Activated naive CD8-positive, alpha-beta T cell treated with anti-CD3 and anti-CD28 coated beads, Interleukin-2, amount 50 U/mL, for 24 hours (primary cell): ENCODE results near the gene BLOC1S1.

Source experiments
- ATAC-seq: fragments of 150-1000 bp; cut with Tn5 transposase; one replicate; pipeline ENCODE4 v1.10.0; 2021
- DNase-seq: peaks from one replicate; pipeline ENCODE4 v3.0.0; 2021
- H3K27ac Mint-ChIP-seq: one replicate; pipeline ENCODE4 v1.8.0; 2021; ENCODE audit warnings: mild to moderate bottlenecking, mixed read lengths
- H3K27me3 Mint-ChIP-seq: one replicate; pipeline ENCODE4 v1.8.0; 2021; ENCODE audit warnings: mixed read lengths
- H3K36me3 Mint-ChIP-seq: one replicate; pipeline ENCODE4 v1.8.0; 2021; ENCODE audit warnings: low read depth, mixed read lengths
- H3K4me1 Mint-ChIP-seq: one replicate; pipeline ENCODE4 v1.8.0; 2021; ENCODE audit warnings: mixed read lengths
- H3K4me3 Mint-ChIP-seq: one replicate; pipeline ENCODE4 v1.8.0; 2021; ENCODE audit warnings: mild to moderate bottlenecking, moderate library complexity, mixed read lengths
- H3K9me3 Mint-ChIP-seq: one replicate; pipeline ENCODE4 v1.8.0; 2021; ENCODE audit warnings: mixed read lengths

The BLOC1S1 gene

DNA sequence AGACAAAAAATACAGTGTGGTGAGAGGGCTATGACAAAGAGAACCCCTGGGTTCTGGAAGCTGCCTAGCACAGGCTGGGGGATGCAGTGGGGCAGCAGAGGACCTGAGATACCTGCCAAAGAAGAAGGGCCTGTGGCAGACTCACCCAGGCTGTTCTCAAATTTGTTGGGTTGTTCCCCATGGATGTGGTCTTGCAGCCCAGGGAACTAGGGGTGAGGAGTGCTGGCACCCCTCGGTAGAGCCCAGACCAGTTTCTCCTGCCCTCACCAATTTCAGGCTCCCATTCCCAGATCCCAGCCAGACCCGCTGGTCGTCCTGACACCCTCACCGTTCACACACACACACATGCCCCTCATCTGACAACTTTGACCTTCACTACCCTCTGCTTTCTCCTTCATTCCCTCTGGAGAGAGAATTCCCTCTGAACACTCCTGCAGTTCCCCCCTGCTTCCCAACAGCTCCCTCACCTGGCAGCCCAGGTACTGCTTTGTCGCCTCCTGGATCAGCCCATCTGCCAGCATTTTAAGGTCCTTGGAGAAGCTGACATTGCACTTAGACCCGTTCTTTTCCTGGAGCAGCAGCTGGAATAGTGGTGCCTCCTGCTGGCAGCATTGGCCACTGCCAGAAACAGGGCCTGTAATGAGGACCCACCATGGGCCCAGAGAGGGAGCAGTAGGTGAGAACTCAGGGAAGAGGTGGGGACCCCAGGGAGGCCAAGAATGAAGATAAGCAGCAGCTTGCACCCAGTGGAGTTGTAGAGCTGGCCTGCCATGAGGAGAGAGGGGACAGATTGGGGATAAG is 21.1 kb downstream of the BLOC1S1 start:
- no peaks in the 10 kb centered on the region for H3K9me3 Mint-ChIP-seq
- peak overlapping the region; percentile 58 for H3K27ac Mint-ChIP-seq
- DNase-seq, result peak; percentile 74
- no peaks in the 10 kb centered on the region for H3K36me3 Mint-ChIP-seq
- H3K27me3 Mint-ChIP-seq, result no peaks in the 10 kb centered on the region
- peak; percentile 55 for ATAC-seq
- peaks cover 22% of the 10 kb centered on the region for H3K4me1 Mint-ChIP-seq
- peak overlapping the region; percentile 33 for H3K4me3 Mint-ChIP-seq

DNA sequence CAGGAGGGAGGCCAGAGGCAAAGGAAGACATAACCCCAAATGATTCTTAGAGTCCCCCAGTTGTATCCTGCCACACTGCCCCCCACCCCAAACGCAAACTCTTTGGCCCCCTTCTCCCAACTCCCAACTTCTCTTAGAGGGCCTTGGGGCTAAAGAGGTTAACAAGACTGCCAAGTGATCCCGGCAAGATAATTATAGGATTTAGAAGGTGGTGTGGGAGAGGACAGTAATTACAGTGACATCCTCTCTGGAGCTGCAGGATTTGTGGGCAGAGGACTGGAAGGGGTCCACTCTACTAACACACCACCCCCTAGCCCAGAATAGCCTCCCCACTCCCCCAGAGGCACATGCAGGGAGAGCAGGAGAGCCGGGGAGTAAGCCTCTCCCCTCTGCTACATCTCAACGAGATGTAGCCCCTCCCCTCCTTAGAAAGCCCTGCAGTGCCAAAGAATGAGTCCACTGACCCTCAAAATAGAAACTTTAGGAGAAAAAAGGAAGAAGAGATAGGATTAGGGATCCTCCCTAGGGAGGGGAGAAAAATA is 21.8 kb downstream of the BLOC1S1 start:
- Mint-ChIP-seq H3K27me3 (no peaks in the 10 kb centered on the region), H3K9me3 (no peaks in the 10 kb centered on the region), H3K4me1 (peaks cover 29% of the 10 kb centered on the region), H3K36me3 (no peaks in the 10 kb centered on the region), H3K27ac (peak overlapping the region; percentile 86), H3K4me3 (peak overlapping the region; percentile 78)
- DNase-seq (no peak), ATAC-seq (no peak)

DNA sequence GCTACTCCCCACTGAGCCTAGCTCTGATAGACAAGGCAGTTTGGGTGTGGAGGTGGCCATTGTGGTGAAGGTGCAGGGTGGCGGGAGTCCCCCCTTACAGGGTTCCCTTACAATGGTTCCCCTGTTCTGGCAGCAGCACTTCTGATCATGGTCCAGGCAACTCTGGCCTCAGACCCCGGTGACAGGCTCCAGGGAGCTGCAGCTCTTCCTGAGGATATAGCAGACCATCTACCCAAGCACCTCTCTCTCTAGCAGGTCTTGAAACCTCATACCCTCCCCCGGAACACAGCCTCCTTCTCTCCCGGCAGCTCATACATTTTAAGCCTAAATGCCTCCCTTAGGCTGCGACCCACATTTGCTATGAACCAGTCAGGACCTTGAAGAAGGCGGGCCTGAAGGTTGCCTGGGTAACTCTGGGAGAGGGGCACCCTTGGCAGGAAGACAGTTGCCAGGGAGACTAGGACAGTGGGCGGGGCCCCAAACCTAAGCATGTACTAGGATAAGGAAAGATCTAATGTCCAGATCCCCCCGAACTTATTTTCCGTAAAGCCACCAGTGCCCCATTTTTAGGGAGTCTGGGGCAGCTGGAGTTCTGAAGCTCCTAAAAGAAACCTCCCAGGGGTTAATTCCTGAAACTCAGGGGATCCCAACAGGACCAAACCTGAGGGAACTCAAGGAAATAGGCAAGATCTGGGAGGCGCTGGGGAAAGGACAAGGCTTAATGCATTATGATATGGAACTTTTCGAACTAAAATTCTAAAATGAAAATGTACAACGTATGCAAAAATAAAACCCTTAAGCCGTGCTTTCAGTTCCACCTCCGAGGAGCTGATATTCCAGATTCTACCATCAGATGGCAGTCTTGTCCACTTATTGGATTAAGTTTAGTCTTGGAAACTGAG is 22.5 kb downstream of the BLOC1S1 start:
- peak; percentile 82 for DNase-seq
- Mint-ChIP-seq H3K4me1 (peaks cover 31% of the 10 kb centered on the region), H3K27me3 (no peaks in the 10 kb centered on the region), H3K9me3 (no peaks in the 10 kb centered on the region), H3K27ac (peak overlapping the region; percentile 86), H3K4me3 (peak overlapping the region; percentile 78), H3K36me3 (no peaks in the 10 kb centered on the region)
- ATAC-seq, result peak; percentile 86

DNA sequence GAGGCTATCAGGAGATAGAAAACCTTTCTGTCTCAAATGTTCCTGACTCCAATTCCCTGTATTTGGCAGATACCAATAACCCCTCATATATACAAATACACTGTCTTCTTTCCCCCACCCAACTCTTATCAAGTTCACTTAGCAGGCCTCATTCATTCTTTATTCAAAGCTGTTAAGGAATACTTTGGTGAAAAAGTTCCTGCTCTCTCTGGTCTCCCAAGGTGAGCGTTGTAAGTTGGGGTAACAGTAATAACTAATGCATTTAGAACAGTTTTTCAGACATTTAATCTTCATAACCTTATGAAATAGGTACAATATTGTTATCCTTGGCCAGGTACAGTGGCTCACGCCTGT is 23.2 kb downstream of the BLOC1S1 start:
- no peaks in the 10 kb centered on the region for H3K9me3 Mint-ChIP-seq
- DNase-seq (no peak), ATAC-seq (no peak)
- H3K36me3 Mint-ChIP-seq, result no peaks in the 10 kb centered on the region
- H3K27ac Mint-ChIP-seq, result peak overlapping the region; percentile 86
- peaks cover 31% of the 10 kb centered on the region for H3K4me1 Mint-ChIP-seq
- H3K4me3 Mint-ChIP-seq, result peak overlapping the region; percentile 78
- no peaks in the 10 kb centered on the region for H3K27me3 Mint-ChIP-seq

DNA sequence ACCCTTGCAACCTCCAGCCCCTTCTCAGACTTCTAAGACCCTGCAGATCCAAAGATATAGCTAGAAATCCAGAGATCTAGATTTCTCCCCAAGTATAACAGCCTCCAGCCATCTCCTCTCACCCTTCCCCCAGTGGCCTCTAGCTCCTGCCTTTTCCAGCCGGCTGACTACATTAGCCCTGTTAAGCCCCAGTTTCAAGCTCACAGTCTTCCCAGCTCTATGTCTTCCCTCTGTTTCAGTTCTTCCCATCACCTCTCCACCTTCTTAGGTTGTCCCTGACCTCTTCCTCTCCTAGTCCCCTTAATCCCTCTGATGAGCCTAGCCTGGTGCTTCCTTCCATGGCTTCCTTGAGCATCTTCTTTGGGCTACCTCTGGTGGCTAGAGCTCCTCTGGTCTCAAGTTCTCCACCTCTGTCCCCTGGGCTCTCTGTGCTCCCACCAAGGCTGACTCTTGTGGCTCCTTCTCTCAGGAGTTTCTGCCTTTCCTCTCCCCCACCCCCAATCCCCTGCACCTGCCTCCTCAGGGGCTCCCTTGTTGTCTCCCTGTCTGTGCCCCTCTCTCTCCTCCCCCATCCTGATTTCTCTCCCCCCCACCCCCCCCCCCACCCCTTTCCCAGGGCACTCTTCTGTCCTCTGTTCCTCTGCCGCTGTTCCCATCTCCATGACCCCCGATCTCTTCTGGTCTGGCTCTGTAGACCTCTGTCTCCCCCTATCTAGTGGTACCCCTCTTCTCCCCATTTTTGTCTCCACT is 26.3 kb downstream of the BLOC1S1 start:
- no peak for ATAC-seq

DNA sequence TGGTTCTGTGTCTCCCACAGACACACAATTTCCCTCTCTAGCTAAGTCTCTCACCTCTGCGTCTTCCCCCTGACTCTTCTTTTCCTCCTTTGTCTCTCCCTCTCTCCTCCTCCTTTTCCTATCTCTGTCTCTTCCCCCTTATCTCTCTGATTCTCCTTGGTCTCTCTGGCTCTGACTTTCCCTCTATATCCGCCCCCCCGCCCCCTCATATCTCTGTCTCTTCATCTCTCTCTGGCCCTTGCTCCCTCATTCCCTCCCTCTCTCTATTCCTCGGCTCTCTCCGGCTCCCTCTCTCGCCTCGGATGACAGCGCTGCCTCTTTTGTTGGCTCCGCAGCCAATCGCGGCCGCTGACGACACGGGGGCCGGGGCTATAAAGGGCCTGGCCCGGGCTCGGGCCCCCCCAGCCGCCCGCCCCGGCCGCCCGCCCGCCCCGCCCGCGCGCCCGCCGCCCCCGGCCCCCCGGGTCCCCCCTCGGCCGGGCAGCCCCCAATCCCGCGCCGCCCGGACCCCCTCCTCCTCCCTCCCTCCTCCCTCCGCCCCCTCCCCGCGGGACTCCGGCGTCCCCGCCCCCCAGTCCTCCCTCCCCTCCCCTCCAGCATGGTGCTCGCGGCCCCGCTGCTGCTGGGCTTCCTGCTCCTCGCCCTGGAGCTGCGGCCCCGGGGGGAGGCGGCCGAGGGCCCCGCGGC is 27.0 kb downstream of the BLOC1S1 start, which contains the start of gene GDF11:
TSS of gene GDF11 (plus strand) at position 404 of the 687 bp plus-strand sequence. CDS start at position 599, 195 bp downstream.
- no peaks in the 10 kb centered on the region for H3K27me3 Mint-ChIP-seq
- H3K9me3 Mint-ChIP-seq, result no peaks in the 10 kb centered on the region
- peak within 1 kb of the TSS; percentile 35 for H3K27ac Mint-ChIP-seq
- no peaks in the 10 kb centered on the region for H3K36me3 Mint-ChIP-seq
- H3K4me1 Mint-ChIP-seq, result peaks cover 44% of the 10 kb centered on the region
- ATAC-seq (peak; percentile 71), DNase-seq (peak; percentile 76)
- peak within 1 kb of the TSS; percentile 86 for H3K4me3 Mint-ChIP-seq

More for the DNA sequence above, 26.3 kb downstream of the BLOC1S1 start:
- no peaks in the 10 kb centered on the region for H3K27me3 Mint-ChIP-seq
- H3K4me1 Mint-ChIP-seq, result peaks cover 52% of the 10 kb centered on the region
- DNase-seq, result no peak
- H3K4me3 Mint-ChIP-seq, result peak overlapping the region; percentile 72
- H3K27ac Mint-ChIP-seq, result peak overlapping the region; percentile 35
- no peaks in the 10 kb centered on the region for H3K36me3 Mint-ChIP-seq
- H3K9me3 Mint-ChIP-seq, result no peaks in the 10 kb centered on the region

DNA sequence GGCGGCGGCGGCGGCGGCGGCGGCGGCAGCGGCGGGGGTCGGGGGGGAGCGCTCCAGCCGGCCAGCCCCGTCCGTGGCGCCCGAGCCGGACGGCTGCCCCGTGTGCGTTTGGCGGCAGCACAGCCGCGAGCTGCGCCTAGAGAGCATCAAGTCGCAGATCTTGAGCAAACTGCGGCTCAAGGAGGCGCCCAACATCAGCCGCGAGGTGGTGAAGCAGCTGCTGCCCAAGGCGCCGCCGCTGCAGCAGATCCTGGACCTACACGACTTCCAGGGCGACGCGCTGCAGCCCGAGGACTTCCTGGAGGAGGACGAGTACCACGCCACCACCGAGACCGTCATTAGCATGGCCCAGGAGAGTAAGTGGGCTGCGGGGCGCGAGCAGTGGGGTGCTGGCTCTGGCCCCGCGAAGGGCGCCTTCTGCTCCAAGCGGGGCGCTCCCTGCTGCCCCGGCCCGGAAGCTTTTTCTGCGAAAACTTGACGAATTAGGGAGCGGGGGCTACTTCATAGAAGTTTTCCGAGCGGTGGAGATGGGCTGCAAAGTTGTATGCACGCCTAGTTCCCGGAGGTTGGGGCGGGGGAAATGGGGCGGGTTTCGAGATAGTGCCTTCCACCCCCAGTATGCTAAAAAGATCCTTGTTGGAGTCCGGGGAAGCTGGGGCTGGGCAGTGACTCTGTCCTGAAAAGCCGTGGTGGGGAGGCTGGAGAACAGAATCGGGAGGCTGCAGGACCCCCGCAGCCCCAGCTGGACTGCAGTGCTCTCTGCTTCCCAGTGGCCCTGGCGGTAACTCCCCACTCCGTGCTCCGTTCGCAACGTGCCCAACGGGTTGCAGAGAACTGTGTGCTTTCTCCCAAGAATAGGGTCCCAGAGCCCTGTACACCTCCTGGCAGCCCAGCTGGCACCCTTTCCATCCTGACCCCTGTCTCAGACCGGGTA is 27.8 kb downstream of the BLOC1S1 start:
- Mint-ChIP-seq H3K4me3 (peak overlapping the region; percentile 86), H3K4me1 (peaks cover 39% of the 10 kb centered on the region), H3K27me3 (no peaks in the 10 kb centered on the region), H3K27ac (peak overlapping the region; percentile 23), H3K36me3 (no peaks in the 10 kb centered on the region), H3K9me3 (no peaks in the 10 kb centered on the region)
- peak; percentile 60 for ATAC-seq
- peak; percentile 43 for DNase-seq

DNA sequence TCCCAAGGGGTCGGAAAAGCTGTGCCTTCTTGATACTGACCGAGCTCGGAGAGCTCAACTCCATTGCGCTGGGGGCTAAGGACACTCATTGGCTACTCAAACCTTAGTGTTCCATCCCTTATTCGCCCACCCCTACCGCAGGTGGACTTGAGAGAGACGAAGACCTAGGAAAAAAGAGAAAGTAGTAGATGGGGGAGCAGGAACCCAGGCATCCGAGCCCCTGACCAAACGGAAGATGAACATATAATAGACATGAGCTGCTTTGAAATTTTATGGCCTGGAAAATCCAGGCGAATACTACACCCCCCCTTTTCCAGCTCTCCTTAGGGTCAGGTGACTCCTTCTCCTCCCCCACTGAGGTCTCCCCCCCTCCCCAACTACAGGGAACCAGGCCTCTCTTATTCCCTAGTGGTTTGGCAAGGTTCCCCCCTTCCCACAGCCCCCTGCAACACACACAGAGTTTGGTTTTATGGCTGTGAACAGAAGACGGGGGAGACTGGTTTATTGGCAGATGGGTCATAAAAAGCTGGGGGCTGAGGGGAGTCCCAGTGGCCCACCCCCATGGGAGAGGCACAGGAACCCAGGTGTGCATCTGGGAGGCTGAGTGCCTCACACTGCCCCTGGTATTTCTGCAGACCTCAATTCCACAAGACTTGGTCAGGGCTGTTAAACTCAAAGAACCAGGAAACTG is 28.6 kb downstream of the BLOC1S1 start:
- H3K27ac Mint-ChIP-seq, result peak overlapping the region; percentile 23
- no peaks in the 10 kb centered on the region for H3K9me3 Mint-ChIP-seq
- H3K4me1 Mint-ChIP-seq, result peaks cover 39% of the 10 kb centered on the region
- H3K27me3 Mint-ChIP-seq, result no peaks in the 10 kb centered on the region
- no peak for ATAC-seq
- no peak for DNase-seq
- peaks cover 4% of the 10 kb centered on the region for H3K36me3 Mint-ChIP-seq
- H3K4me3 Mint-ChIP-seq, result peak overlapping the region; percentile 86

DNA sequence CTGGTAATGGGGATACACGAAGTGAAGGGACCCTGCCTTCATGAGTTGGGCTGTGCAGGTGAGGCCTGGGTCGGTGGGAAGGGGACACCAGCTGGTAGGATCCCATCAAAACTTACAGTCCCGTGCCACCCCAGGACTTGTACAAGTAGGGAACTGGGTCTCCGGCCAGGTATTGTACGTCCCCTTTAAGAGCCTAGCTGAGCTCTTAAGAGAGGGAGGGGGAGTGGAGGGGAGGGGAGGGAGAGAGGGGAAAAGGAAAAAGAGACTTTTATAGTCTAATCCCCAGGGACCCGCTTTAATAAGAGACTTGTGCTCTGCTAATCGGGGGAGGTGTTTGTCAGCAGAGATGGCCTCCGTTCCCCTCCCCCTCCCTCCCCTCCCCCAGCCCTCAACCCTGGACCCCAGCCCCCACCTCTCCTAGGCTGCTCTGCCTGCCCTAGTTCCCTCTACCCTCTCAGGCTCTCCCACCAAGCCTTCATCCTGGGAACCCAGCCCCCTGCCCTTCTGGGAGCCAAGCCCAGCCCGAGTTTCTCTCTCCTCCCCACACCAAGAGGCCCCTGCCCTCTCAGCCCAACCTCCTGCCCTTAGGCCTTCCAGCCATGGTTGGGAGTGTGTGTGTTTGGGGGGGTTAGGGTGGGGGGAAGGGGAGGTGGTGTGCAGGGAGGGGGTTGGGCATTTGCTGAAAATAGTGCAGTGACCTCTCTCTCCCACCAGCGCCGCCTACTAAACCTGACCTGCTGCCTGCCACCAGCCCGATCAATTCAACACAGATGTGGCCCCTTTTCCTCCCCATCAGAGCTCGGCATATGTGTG is 29.7 kb downstream of the BLOC1S1 start:
- H3K4me1 Mint-ChIP-seq, result peaks cover 41% of the 10 kb centered on the region
- no peak for ATAC-seq
- H3K27ac Mint-ChIP-seq, result peak overlapping the region; percentile 24
- peaks cover 7% of the 10 kb centered on the region for H3K36me3 Mint-ChIP-seq
- peak overlapping the region; percentile 86 for H3K4me3 Mint-ChIP-seq
- no peaks in the 10 kb centered on the region for H3K27me3 Mint-ChIP-seq
- no peaks in the 10 kb centered on the region for H3K9me3 Mint-ChIP-seq
- no peak for DNase-seq

DNA sequence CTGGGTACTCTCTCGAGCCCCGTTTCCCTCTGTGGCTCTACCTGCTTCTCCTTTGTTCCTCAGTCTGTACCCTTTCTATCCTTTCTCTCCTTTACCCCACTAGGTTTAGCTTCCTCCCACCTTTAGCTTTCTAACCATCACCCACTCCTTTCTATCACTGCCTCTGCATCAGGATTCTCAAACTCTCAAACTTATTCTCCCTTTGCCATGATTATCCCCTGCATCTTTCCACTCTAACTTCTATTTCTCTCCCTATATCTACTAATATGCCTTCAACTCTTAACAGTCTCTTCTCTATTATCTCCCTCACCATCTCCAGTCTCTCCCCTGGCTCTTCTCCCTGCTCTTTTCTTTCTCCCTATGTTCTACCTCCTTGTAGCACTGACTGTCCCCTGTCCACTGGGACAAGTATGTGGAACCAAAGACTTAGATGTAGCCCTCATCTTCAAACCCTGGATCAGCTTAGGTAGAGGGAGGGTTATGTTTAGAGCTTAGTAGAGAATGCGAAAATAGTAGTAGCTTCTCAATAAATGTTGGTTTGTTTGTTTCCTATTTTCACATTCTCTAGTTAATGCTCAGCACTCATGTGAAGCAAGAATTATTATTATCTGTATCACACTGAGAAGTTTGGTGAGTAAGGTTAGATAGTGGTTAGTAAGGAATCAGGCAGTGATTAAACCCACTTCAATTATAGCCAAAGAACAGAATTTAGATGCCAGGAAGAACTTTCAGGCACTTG is 30.5 kb downstream of the BLOC1S1 start:
- H3K27ac Mint-ChIP-seq, result peak overlapping the region; percentile 24
- H3K36me3 Mint-ChIP-seq, result peaks cover 10% of the 10 kb centered on the region
- no peak overlapping the region for H3K4me3 Mint-ChIP-seq
- DNase-seq, result no peak
- no peaks in the 10 kb centered on the region for H3K27me3 Mint-ChIP-seq
- H3K4me1 Mint-ChIP-seq, result peaks cover 41% of the 10 kb centered on the region
- no peaks in the 10 kb centered on the region for H3K9me3 Mint-ChIP-seq
- no peak for ATAC-seq

DNA sequence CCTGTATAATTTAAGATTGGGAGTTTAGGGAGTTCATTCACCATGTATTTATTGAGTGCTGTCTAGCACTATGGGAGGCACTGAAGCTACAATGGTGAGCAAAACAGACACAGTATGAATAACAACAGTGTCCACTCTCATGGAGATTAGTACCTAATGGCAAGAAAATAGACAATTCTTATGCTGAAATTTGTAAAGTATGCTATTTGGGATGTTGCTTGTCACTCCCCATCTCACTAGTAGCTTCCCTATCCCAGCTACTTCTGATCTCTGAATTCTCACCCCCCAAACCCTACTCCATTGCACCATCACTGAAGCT is 31.0 kb downstream of the BLOC1S1 start:
- Mint-ChIP-seq H3K4me3 (no peak overlapping the region), H3K27ac (no peak overlapping the region)

More for the DNA sequence above, 31.0 kb downstream of the BLOC1S1 start:
- peaks cover 11% of the 10 kb centered on the region for H3K36me3 Mint-ChIP-seq
- H3K4me1 Mint-ChIP-seq, result peaks cover 39% of the 10 kb centered on the region
- DNase-seq, result no peak
- ATAC-seq, result no peak
- no peaks in the 10 kb centered on the region for H3K9me3 Mint-ChIP-seq
- H3K27me3 Mint-ChIP-seq, result no peaks in the 10 kb centered on the region
